GM18505 (cell line): ENCODE results near the gene ANKRD39.

Experiments used
- ATAC-seq: cut with Tn5 transposase; IDR thresholded peaks from one replicate; pipeline ENCODE4 v1.9.1; 2021; ENCODE audit not compliant: unreplicated experiment
- POLR2A ChIP-seq: IDR thresholded peaks from 4 replicates; pipeline ENCODE4 v1.6.1; 2011; ENCODE audit warnings: borderline replicate concordance; ENCODE audit not compliant: insufficient read depth, insufficient read length; ENCODE audit errors: extremely low read depth

Gene ANKRD39

DNA sequence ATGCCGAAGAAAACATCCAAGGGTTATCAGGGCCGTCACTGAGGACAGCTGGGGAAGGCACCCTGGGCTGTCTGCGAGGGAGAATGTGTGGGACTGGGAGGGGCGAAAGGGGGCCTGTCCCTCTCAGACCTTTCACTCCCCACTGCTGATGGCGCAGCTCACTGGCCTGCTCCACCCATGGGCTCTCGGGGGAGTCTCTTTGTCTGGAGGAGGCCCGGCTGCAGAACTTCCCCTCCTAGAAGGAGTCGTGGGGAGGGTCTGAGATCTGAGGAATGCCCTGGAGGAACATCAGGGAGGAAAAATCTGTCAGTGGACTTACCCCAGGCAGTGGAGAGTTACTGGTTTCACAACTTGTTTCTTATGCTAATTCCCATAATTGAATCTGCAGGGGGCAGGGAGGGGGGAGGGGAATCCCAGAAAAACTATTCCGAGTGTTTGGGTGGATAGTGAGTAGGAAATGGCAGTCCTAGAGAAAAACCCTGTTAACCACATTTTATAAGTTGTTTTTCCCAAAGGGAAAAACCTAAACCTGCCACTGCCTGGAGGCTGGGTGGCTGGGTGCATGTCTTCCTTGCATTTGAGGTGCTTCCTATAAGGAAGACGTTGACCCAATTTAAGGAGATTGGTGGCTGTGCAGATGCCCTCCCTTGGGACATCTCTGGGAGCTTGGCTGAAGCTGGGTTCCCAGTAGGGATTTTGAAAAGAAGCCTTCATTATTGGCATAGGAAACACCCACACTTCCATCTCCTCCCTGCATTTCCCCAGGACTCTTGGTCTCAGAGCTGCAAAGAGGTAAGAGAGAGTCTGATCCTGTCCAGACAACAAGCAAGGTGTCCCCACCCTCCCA is 23.8 kb upstream of the ANKRD39 start:
- no peak for TF ChIP-seq POLR2A
- no peak for ATAC-seq

- TF ChIP-seq POLR2A, result no peak
- ATAC-seq, result no peak
These were observed 23.1 kb upstream of the ANKRD39 start for GRCh38 chr2:96880891-96881273.

GRCh38 chr2:96879545-96880040 is 21.8 kb upstream of the ANKRD39 start:
- no peak for TF ChIP-seq POLR2A
- ATAC-seq, result no peak

- no peak for ATAC-seq
- no peak for TF ChIP-seq POLR2A
These were observed 21.2 kb upstream of the ANKRD39 start for GRCh38 chr2:96878796-96879544.

GRCh38 chr2:96878171-96878570 is 20.4 kb upstream of the ANKRD39 start:
- no peak for TF ChIP-seq POLR2A
- no peak for ATAC-seq

- TF ChIP-seq POLR2A, result no peak
- ATAC-seq, result no peak
These were observed 19.8 kb upstream of the ANKRD39 start for GRCh38 chr2:96877631-96878092.

GRCh38 chr2:96877042-96877451 is 19.2 kb upstream of the ANKRD39 start:
- ATAC-seq, result no peak
- no peak for TF ChIP-seq POLR2A

GRCh38 chr2:96876269-96877041 is 18.6 kb upstream of the ANKRD39 start:
- ATAC-seq, result no peak
- no peak for TF ChIP-seq POLR2A

GRCh38 chr2:96875498-96876268 is 17.9 kb upstream of the ANKRD39 start:
- no peak for TF ChIP-seq POLR2A
- no peak for ATAC-seq

GRCh38 chr2:96874198-96874831 is 16.5 kb upstream of the ANKRD39 start:
- peak; percentile 30 for TF ChIP-seq POLR2A
- no peak for ATAC-seq

DNA sequence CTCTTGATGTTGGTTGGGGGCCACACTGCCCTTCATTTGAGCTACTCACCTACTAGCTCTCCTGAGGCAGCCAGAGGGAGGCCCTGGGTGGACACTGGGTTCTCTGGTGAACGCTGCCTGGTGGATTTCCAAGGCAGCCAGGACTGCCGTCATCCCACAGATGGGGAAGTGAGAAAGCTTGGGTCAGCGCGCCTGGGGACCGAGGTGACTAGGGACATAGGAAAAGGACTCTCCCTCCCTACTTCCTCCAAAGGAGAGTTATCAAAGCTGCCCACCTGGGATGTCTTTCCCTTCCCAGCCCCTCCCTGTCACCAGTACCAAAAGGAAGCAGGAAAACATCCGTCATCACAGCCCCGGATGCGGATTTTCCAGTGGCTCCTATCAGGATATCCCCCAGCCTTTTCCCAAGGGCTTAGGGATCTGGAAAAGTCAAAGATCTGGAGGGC is 15.9 kb upstream of the ANKRD39 start:
- TF ChIP-seq POLR2A, result no peak
- ATAC-seq, result no peak
